ENCODE data around the gene MAP3K14. TPM values are rescaled to one million over a fixed set of nuclear protein-coding genes. Genes with fewer than 3 reads are reported as not detected.

Gene MAP3K14
- total RNA-seq, 1 experiment from 2014 or later = 23.5 TPM

DNA sequence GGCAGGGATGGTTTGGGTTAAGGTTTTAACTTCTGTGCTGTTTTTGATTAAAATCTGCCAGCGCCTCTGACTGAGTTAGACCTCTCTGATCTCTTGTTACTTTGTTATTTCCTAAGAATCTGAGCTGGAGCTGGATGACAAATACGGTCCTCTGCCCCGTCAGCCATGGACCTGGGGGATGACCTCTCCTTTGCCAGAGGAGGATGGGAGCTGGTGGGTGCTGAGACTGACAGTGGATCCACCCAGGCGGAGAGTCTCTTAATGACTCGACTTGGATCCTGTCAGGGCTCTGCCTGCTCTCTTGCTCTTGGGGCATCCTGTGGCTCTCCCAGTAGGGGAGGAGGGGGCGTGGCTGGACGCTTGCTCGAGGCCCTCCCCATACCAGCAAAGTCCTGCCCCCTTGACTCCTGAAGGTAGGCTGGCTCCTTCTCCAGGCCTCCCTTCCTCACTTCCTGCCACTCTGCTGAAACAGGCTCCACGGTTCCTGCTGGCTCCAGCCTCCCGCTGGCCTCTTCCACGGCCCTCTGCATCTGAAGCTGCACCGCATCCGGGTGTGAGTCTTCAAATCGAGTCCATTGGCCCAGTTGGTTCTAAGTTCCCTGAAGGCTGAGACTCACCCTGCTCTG lies 24.8 kb upstream of the MAP3K14 start:
- DNase-seq (ENCODE audit: low read depth) = peak; percentile 98
- in situ Hi-C loops (cut with HindIII; ENCODE audit: low pct_unique_long_range_greater_than_20kb, low sequenced_read_pairs) = no loop called here

DNA sequence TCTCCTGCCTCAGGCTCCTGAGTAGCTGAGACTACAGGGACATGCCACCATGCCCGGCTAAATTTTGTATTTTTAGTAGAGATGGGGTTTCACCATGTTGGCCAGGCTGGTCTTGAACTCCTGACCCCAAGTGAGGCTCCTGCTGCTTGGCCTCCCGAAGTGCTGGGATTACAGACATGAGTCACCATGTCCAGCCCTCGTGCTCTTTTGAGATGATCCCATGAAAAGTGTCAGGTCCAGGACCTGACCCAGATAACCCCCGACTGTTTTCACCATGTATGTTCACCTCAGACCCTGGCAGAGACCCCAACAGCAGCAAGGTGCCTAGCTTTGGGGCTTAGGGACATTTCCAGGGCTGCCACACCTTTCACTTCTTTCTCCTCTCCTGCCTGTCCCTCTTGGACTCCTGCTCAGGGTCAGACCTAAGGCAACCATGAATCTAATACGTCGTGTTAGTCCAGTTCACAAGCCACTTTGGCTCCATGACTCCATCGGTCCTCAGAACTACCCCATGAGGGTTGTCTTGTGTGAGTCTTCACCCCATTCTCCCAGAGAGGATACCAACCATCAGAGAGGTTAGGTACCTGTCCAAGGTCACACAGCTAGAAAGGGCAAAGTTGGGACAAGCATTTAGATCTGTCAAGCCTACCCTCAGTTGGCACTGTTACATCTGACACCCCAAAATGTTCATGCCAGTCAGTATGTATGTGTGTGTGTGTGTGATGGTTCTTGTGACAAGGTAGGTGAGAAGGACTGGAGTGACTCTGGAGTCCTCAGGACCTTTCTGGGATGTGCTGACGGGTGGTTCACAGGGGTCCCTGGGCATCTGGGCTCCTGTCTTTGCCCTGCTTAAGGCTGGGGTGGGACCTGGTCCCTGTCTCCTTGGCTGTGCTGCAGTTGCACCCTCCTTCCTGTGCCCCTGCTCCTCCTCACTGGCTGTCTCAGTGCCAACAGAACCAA lies 23.1 kb upstream of the MAP3K14 start:
- DNase-seq (ENCODE audit: low read depth) = no peak
- in situ Hi-C loops (cut with HindIII; ENCODE audit: low pct_unique_long_range_greater_than_20kb, low sequenced_read_pairs) = no loop called here

GRCh38 chr17:45338996-45339535 lies 22.2 kb upstream of the MAP3K14 start:
- in situ Hi-C loops (cut with HindIII; ENCODE audit: low pct_unique_long_range_greater_than_20kb, low sequenced_read_pairs) = no loop called here
- DNase-seq (ENCODE audit: low read depth) = no peak

DNA sequence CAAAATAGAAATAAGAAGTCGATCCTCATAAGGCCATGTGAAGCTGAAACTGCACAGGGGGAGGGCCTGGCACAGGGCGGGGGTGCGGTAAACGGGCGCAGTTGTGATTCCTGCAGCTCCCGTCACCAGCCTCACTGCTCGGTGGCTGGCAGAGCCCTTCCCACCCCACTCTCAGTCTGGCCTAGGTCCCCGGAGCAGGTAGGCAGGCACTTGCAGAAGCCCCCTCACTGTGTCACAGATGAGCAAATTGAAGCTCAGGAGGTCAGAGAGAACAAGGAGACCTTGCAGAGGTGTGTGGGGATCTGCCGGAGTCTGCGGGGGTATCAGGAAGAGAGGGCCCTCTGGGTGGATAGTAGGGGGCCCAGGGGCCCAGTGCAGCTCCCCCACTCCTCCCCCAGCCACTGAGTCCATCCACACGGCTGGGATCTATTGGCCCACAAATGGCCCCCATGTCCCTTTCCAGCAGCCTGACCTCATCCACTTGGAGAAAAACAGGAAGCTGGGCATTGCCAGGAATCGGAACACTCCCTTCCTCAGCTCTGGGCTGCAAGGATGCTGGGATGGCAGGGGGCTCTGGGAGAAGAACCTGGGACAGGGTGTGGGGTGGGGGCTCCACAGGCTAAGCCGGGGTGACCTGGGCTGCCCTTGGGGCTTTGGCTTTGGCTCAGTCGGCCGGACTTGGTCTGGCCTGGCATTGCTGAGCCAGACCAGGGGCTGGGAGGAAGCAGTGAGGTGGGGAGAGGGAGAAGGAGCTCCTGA lies 21.4 kb upstream of the MAP3K14 start:
- in situ Hi-C loops (cut with HindIII; ENCODE audit: low pct_unique_long_range_greater_than_20kb, low sequenced_read_pairs) = no loop called here
- DNase-seq (ENCODE audit: low read depth) = no peak

DNA sequence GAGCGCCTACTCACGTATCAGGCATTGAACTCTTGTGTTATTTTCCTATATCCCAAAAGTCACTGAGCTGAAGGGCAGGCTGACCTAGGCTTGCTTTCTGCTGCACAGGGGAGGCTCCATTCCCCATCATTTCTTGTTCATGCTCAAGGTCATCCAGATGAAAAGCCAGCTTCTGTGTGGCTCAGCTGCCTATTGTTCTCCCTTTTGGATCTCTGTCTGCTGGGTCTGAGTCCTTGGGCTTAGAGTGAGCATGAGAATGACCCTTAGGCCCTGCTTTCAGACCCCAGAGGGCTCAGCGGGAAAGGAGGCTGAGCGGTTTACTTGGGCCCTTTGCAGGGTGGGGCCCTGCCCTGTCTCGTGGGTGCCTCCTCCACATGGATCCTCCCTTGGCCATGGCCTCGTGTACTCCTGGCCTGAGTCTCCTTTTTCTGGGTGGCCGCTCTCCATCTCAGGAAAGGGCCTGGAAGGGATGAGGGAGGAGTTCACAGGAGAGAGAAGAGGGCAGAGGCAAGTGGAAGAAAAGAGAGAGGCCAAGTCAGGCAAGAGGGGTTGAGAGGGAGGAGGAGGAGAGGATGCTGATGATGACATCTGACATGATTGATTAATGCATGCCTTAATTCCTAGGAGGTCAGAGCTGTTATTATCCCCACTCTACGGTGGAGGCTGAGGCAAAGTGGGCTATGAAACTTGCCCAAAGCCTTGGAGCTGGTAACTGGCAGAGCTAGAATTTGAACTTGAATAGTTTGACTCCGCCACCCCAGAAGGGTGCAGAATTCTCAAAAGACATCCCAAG lies 19.8 kb upstream of the MAP3K14 start:
- in situ Hi-C loops (cut with HindIII; ENCODE audit: low pct_unique_long_range_greater_than_20kb, low sequenced_read_pairs) = no loop called here
- no peak for DNase-seq (ENCODE audit: low read depth)

- in situ Hi-C loops (cut with HindIII; ENCODE audit: low pct_unique_long_range_greater_than_20kb, low sequenced_read_pairs) = no loop called here
- no peak for DNase-seq (ENCODE audit: low read depth)
Measured at GRCh38 chr17:45335721-45336120, 18.9 kb upstream of the MAP3K14 start.

DNA sequence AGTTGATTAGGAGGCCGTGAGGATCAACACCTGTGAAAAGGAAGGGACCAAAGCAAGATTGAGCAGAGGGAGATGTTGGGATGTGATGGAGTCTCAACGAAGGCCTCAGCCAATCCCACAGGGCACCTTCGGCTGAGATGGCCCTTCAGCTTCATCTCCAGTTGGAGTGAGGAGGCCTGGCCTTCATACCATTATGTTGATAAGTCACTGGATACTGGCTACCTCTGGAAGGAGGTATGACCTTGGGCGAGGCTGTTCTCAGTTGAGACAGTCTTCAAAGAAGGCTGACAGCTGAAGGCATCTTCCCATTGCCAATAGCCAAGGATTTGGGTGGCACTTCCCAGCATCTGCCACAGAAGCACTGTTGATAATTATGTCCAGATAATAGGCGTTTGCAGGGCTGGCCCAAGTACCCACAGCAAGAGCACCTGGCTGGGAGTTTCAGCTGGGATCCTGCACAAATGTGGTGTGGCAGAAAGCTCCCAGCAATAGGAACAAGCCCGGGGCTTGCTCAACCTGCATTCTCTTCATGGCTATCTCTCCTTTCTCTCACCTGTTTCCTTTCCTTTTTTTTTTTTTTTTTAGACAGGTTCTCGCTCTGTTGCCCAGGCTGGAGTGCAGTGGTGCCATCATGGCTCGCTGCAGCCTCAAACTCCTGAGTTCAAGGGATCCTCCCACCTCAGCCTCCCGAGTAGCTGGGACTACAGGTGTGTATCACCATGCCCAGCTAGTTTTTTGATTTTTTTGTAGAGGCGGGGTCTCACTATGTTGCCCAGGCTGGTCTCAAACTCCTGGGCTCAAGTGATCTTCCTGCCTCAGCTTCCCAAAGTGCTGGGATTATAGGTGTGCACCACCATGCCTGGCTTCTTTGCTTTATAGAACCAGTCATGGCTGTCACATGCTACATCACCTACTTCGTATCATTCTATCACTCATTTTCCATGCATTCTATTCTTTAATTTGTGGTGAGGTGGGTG lies 18.2 kb upstream of the MAP3K14 start:
- DNase-seq (ENCODE audit: low read depth) = no peak
- in situ Hi-C loops (cut with HindIII; ENCODE audit: low pct_unique_long_range_greater_than_20kb, low sequenced_read_pairs) = no loop called here

GRCh38 chr17:45334231-45334630 lies 17.4 kb upstream of the MAP3K14 start:
- in situ Hi-C loops (cut with HindIII; ENCODE audit: low pct_unique_long_range_greater_than_20kb, low sequenced_read_pairs) = no loop called here
- DNase-seq (ENCODE audit: low read depth) = peak; percentile 54

DNA sequence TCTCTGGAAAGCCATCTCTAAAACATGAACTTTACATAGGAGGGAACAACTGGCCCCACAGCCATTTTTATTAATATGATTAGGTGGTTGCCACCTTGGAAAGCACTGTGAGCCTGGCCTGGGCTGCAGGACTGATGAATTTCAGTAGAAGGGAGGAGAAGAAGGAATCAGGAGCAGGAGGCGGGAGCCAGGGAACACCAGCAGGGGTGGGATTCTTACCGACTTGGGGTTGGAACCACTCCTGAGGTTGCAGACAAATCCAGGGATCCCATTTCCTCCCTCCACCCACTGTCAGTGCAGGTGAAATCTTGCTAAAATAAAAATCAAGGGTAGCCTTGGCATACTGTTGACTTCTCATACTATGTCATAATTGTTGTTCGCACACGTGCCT lies 16.9 kb upstream of the MAP3K14 start:
- in situ Hi-C loops (cut with HindIII; ENCODE audit: low pct_unique_long_range_greater_than_20kb, low sequenced_read_pairs) = no loop called here
- DNase-seq (ENCODE audit: low read depth) = no peak

GRCh38 chr17:45332989-45333701 lies 16.3 kb upstream of the MAP3K14 start:
- no peak for DNase-seq (ENCODE audit: low read depth)
- in situ Hi-C loops (cut with HindIII; ENCODE audit: low pct_unique_long_range_greater_than_20kb, low sequenced_read_pairs) = no loop called here

DNA sequence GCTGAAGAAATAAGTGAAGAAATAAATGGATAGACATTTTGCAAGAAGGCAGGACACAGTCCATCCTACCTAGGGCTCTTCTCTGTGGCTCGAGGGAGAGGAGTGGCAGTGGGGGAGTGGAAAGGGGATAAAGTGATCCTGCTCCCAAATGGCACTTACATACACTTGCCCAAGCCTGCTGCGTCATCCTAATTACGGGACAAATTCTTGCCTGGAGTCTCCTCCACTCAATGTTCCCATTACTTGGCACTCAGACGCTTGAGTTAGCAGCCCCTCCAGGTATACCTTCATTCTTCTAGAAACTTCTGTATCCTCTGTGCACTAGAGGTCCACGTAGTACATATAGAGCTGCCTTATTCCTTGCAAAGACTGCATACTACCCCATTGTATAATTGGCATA lies 15.7 kb upstream of the MAP3K14 start:
- in situ Hi-C loops (cut with HindIII; ENCODE audit: low pct_unique_long_range_greater_than_20kb, low sequenced_read_pairs) = no loop called here
- no peak for DNase-seq (ENCODE audit: low read depth)

DNA sequence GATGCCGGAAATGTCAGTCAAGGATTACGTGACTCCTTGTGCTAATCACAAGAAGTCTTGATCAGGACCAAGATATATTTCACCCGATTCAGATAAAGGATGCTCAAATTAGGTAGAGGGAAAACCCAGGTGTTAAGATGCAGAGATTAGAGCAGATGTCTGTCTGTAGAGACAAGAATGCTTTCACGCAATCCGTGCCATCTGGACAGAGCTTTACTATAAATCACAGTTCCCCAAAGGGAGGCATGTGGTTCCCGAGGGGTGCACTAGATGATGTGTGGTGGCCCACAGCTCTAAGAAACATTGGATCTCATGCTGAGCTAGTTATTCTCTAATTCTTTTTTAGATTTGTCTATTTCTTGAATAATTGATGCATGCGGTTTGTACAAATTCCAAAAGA lies 9.8 kb upstream of the MAP3K14 start:
- DNase-seq (ENCODE audit: low read depth) = no peak
- in situ Hi-C loops (cut with HindIII; ENCODE audit: low pct_unique_long_range_greater_than_20kb, low sequenced_read_pairs) = no loop called here

DNA sequence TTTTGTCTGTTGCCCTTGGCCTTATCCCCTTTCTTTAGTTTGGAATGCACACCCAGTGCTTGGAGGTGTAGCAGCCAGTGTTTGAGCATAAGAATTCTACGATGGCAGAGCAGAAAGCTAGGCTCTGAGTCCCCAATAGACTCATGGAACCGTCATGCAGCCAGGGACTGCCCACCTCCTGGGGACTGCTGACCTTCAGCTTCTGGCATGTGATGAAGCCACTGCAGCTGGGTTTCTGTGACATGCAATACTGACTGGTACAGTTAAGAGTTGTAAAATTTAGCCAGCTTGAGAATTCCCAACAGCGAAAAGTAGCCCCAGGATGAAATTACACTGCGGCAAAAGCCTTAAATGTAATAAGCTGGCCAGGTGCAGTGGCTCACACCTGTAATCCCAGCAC lies 9.0 kb upstream of the MAP3K14 start:
- in situ Hi-C loops (cut with HindIII; ENCODE audit: low pct_unique_long_range_greater_than_20kb, low sequenced_read_pairs) = no loop called here
- DNase-seq (ENCODE audit: low read depth) = no peak

DNA sequence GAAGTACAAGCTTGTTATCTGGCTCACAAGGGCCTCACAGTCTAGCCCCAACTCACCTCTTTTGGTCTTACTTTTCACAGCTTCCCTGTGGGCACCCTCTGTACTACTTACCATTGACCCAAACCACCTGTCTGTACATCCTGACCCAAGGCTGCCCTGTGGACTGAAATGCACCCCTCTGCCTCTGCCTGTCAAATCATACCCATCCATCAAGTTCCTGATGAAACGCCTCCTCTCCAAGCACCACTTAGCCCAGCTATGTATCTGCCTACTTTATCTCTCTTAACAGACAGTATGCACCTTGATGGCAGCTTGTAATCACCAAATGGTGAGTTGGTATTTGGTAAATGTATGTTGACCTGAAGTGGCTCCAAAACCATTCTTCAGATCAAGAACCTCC lies 7.5 kb upstream of the MAP3K14 start:
- in situ Hi-C loops (cut with HindIII; ENCODE audit: low pct_unique_long_range_greater_than_20kb, low sequenced_read_pairs) = no loop called here
- DNase-seq (ENCODE audit: low read depth) = no peak

DNA sequence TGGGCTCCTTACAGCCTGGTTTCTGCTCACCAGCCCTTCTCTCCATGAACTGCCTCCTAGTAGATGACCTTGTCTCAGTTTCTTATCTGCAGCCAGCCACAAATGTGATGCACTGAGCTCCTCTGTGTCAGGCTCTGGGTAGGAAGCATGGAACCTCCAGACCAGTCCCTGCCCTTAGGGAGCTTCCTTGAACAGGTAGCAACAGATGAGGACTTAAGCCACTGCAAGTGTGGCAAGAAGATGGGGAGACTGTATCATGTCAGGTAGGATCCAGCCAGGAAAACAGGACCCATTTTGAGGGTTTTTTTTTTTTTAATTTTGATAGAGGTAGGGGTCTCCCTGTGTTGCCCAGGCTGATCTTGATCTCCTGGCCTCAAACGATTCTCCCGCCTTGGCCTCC lies 5.3 kb upstream of the MAP3K14 start:
- in situ Hi-C loops (cut with HindIII; ENCODE audit: low pct_unique_long_range_greater_than_20kb, low sequenced_read_pairs) = no loop called here

DNA sequence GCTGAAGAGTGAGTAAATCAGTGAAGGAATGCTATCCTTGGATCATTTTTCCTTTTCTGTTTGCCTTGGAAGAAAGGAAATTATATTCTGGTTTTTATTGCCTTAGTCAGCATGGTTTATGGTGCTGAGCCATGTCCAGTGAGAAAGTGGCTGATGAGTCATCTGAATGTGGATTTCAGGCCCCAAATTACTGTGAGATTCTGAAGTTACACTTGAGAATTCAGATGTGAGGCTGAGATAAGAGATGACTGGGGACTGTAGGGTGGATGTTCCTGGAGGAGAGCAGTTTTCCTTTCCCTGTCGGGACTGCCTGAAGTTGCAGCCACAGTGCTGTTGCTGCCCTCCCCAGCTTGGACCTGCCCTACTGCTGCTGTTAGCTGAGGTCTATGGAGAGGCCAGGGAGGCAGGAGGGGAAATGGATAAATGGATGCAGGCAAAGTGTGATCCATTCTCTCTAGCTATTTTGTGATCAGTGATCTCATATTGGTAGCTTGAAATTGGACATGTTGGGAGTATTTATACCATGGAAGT lies 4.2 kb upstream of the MAP3K14 start:
- peak; percentile 93 for DNase-seq (ENCODE audit: low read depth)
- in situ Hi-C loops (cut with HindIII; ENCODE audit: low pct_unique_long_range_greater_than_20kb, low sequenced_read_pairs) = no loop called here

More for the DNA sequence above, 5.3 kb upstream of the MAP3K14 start:
- DNase-seq (ENCODE audit: low read depth) = no peak

All from Caki2 (cell line).